ENCODE data around the gene EPB41L4B. TPM values are rescaled to one million over a fixed set of nuclear protein-coding genes. Genes with fewer than 3 reads are reported as not detected.

EPB41L4B gene
- total and polyA plus RNA-seq, 8 donors: 10.3 to 17.7 (median 15.3) TPM

- no peak for DNase-seq
- Histone ChIP-seq H3K4me3 (no peak overlapping the region), H3K27ac (no peak overlapping the region), H3K4me1 (no peaks in the 10 kb centered on the region), H3K9me3 (no peaks in the 10 kb centered on the region), H3K36me3 (no peaks in the 10 kb centered on the region), H3K27me3 (peaks cover 0 to 11% of the 10 kb centered on the region in 2 donors)
- intact Hi-C loops (cut with DNase I): no loop called here
- TF ChIP-seq CTCF (IDR thresholded peaks at IDR 0.05): no peak
- ATAC-seq: no peak
Observed at GRCh38 chr9:109303900-109304299, 17.0 kb downstream of the EPB41L4B start.

- no peak for ATAC-seq
- Histone ChIP-seq H3K27me3 (peaks cover 0 to 11% of the 10 kb centered on the region in 2 donors), H3K36me3 (no peaks in the 10 kb centered on the region), H3K4me1 (no peaks in the 10 kb centered on the region), H3K9me3 (no peaks in the 10 kb centered on the region), H3K27ac (no peak overlapping the region), H3K4me3 (no peak overlapping the region)
- no peak for DNase-seq
- TF ChIP-seq CTCF (IDR thresholded peaks at IDR 0.05): no peak
- intact Hi-C loops (cut with DNase I): no loop called here
Observed at GRCh38 chr9:109302606-109303005, 18.3 kb downstream of the EPB41L4B start.

GRCh38 chr9:109301012-109301411, 19.8 kb downstream of the EPB41L4B start:
- Histone ChIP-seq H3K27ac (no peak overlapping the region), H3K27me3 (peaks cover 0 to 11% of the 10 kb centered on the region in 2 donors), H3K4me1 (no peaks in the 10 kb centered on the region), H3K9me3 (no peaks in the 10 kb centered on the region), H3K36me3 (no peaks in the 10 kb centered on the region), H3K4me3 (no peak overlapping the region)
- DNase-seq (no peak), ATAC-seq (no peak)
- no peak for TF ChIP-seq CTCF (IDR thresholded peaks at IDR 0.05)
- intact Hi-C loops (cut with DNase I): no loop called here

- Histone ChIP-seq H3K9me3 (no peaks in the 10 kb centered on the region), H3K27ac (no peak overlapping the region), H3K36me3 (no peaks in the 10 kb centered on the region), H3K4me3 (no peak overlapping the region), H3K4me1 (no peaks in the 10 kb centered on the region), H3K27me3 (peaks cover 0 to 11% of the 10 kb centered on the region in 2 donors)
- TF ChIP-seq CTCF (IDR thresholded peaks at IDR 0.05): no peak
- ATAC-seq (no peak), DNase-seq (no peak)
- intact Hi-C loops (cut with DNase I): no loop called here
Observed at GRCh38 chr9:109299891-109300290, 21.0 kb downstream of the EPB41L4B start.

GRCh38 chr9:109297899-109298298, 23.0 kb downstream of the EPB41L4B start:
- Histone ChIP-seq H3K9me3 (no peaks in the 10 kb centered on the region), H3K27me3 (peaks cover 0 to 11% of the 10 kb centered on the region in 2 donors), H3K27ac (no peak overlapping the region), H3K36me3 (no peaks in the 10 kb centered on the region), H3K4me3 (no peak overlapping the region), H3K4me1 (no peaks in the 10 kb centered on the region)
- ATAC-seq: no peak
- no peak for DNase-seq
- intact Hi-C loops (cut with DNase I): no loop called here
- TF ChIP-seq CTCF (IDR thresholded peaks at IDR 0.05): no peak

All from left lung (tissue), 10 donors.